Measurements from ENCODE around the gene ZNF486.
A peak's percentile ranks its signal among the peaks of the same experiment; 100 is the strongest.
"Not testable (repeated sequence)": the region's sequence is repeated elsewhere in the genome, so short reads cannot be mapped to it uniquely, and the experiment has no call there.

Gene ZNF486

GRCh38 chr19:20167020-20167644, at the start of gene ZNF486:
ZNF486 (plus strand) TSS chr19:20167214; CDS start chr19:20167331, 117 bp downstream.
- peak; percentile 81 to 84 for DNase-seq

DNA sequence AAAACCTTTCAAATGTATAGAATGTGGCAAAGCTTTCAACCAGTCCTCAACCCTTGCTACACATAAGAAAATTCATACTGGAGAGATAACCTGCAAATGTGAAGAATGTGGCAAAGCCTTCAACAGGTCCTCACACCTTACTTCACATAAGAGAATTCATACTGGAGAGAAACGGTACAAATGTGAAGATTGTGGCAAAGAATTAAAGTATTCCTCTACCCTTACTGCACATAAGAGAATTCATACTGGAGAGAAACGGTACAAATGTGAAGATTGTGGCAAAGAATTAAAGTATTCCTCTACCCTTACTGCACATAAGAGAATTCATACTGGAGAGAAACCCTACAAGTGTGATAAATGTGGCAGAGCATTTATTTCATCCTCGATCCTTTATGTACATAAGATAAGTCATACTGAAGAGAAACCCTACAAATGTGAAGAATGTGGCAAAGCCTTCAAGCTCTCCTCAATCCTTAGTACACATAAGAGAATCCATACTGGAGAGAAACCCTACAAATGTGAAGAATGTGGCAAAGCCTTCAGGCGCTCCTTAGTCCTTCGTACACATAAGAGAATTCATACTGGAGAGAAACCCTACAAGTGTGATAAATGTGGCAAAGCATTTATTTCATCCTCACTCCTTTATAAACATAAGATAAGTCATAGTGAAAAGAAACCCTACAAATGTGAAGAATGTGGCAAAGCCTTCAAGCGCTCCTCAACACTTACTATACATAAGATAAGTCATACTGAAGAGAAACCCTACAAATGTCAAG, 48.8 kb upstream of the ZNF486 start:
- DNase-seq, result not testable (repeated sequence)

GRCh38 chr19:20124879-20125278, 42.1 kb upstream of the ZNF486 start:
- no peak for DNase-seq

DNA sequence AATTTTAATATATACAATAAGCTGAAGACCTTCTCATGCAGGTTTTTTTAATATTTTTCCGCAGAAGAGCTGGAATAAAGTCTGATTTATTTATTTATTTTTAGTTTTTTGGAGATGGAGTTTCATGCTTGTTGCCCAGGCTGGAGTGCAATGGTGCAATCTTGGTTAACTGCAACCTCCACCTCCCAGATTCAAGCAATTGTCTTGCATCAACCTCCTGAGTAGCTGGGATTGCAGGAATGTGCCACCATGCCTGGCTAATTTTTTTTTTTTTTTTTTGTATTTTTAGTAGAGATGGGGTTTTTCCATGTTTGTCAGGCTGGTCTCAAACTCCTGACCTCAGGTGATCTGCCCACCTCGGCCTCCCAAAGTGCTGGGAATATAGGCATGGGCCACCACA, 34.1 kb upstream of the ZNF486 start:
- not testable (repeated sequence) for DNase-seq

- not testable (repeated sequence) for DNase-seq
Observed at GRCh38 chr19:20137714-20138113, 29.3 kb upstream of the ZNF486 start.

GRCh38 chr19:20151617-20152145, 15.3 kb upstream of the ZNF486 start:
- no peak for DNase-seq

GRCh38 chr19:20152506-20152905, 14.5 kb upstream of the ZNF486 start:
- not testable (repeated sequence) for DNase-seq

GRCh38 chr19:20153281-20153680, 13.7 kb upstream of the ZNF486 start:
- no peak for DNase-seq

GRCh38 chr19:20154636-20155035, 12.4 kb upstream of the ZNF486 start:
- DNase-seq, result no peak

- no peak for DNase-seq
Observed at GRCh38 chr19:20162821-20163220, 4.2 kb upstream of the ZNF486 start.

- no peak for DNase-seq
Observed at GRCh38 chr19:20164456-20164855, 2.6 kb upstream of the ZNF486 start.

GRCh38 chr19:20165971-20166592, 932 bp upstream of the ZNF486 start:
- DNase-seq, result no peak

- DNase-seq, result no peak
Observed at GRCh38 chr19:20167651-20168122, 673 bp downstream of the ZNF486 start.

GRCh38 chr19:20171285-20171684, 4.3 kb downstream of the ZNF486 start:
- DNase-seq, result no peak

DNA sequence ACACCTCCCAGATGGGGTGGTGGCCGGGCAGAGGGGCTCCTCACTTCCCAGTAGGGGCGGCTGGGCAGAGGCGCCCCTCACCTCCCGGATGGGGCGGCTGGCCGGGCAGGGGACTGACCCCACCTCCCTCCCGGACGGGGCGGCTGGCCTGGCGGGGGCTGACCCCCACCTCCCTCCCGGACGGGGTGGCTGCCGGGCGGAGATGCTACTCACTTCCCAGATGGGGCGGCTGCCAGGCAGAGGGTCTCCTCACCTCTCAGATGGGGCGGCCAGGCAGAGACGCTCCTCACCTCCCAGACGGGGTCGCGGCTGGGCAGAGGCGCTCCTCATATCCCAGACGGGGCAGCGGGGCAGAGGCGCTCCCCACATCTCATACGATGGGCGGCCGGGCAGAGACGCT, 8.8 kb downstream of the ZNF486 start:
- not testable (repeated sequence) for DNase-seq

GRCh38 chr19:20179956-20180355, 12.9 kb downstream of the ZNF486 start:
- DNase-seq, result not testable (repeated sequence)

- no peak for DNase-seq
Observed at GRCh38 chr19:20182222-20182785, 15.3 kb downstream of the ZNF486 start.

GRCh38 chr19:20186174-20186573, 19.2 kb downstream of the ZNF486 start:
- DNase-seq, result no peak

GRCh38 chr19:20197747-20198146, 30.7 kb downstream of the ZNF486 start:
- no peak for DNase-seq

DNA sequence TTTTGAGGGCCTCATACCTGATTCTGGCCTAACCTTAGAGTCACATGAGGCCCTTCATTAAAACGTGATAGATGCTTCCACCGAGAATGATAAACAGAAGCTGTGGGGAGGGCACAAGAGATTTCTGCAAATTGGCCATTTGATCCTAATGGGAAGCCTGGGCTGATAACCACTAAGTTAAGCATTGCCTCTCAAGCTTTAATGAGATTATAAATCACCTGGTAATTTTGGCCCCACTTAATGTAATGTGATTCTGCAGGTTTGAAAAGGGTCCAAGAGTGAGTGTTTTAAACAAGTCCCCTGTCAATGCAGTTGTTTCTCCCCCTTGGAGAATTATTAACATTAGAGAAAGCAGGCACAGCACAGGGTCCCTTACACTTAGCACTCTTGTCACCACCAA, 42.0 kb downstream of the ZNF486 start:
- DNase-seq, result no peak

DNA sequence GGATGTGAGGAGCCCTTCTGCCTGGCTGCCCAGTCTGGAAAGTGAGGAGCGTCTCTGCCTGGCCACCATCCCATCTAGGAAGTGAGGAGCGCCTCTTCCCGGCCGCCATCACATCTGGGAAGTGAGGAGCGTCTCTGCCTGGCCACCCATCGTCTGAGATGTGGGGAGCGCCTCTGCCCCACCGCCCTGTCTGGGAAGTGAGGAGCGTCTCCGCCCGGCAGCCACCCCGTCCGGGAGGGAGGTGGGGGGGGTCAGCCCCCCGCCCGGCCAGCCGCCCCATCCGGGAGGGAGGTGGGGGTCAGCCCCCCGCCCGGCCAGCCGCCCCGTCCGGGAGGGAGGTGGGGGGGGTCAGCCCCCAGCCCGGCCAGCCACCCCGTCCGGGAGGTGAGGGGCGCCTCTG, 47.4 kb downstream of the ZNF486 start:
- DNase-seq, result not testable (repeated sequence)

DNA sequence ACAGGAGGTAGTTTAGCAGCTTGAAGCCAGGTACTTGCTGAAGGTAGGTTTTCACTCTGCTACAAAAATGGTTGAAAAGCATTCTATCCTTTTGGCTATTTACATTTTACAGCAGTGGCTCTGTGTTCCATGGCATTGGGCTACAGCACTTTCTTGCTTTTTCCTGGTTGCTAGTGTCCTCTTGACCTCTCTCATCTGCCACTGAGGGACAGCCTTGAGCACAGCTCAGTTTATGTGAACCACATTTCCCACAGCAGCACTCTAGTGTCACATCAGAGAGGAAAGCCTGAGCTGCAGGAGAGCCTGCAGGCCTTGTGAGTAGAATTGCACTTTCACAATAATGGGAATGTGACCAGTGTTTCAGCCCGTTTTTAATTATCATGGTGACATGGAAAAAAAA, 54.6 kb downstream of the ZNF486 start:
- not testable (repeated sequence) for DNase-seq

- DNase-seq, result no peak
Observed at GRCh38 chr19:20233105-20233504, 66.1 kb downstream of the ZNF486 start.
